EL (cell line): ENCODE data around the gene PRKCB.
"Not testable (repeated sequence)": the region's sequence is repeated elsewhere in the genome, so short reads cannot be mapped to it uniquely, and the experiment has no call there.

Experiments used
- DNase-seq: peaks from one replicate; pipeline ENCODE4 v3.0.0-alpha.2; 2016

PRKCB gene

GRCh38 chr16:24195221-24195620 lies 359.4 kb downstream of the PRKCB start:
- no peak for DNase-seq

- no peak for DNase-seq
These were observed 363.2 kb downstream of the PRKCB start for GRCh38 chr16:24198807-24199533.

- DNase-seq, result no peak
These were observed 367.9 kb downstream of the PRKCB start for GRCh38 chr16:24203675-24204074.

GRCh38 chr16:24204150-24204665 lies 368.4 kb downstream of the PRKCB start:
- no peak for DNase-seq

GRCh38 chr16:24206926-24207325 lies 371.1 kb downstream of the PRKCB start:
- no peak for DNase-seq

- no peak for DNase-seq
These were observed 372.9 kb downstream of the PRKCB start for GRCh38 chr16:24208710-24209109.

- no peak for DNase-seq
These were observed 379.2 kb downstream of the PRKCB start for GRCh38 chr16:24214992-24215391.

- no peak for DNase-seq
These were observed 381.2 kb downstream of the PRKCB start for GRCh38 chr16:24216961-24217360.

- DNase-seq, result no peak
These were observed 381.7 kb downstream of the PRKCB start for GRCh38 chr16:24217461-24217860.

GRCh38 chr16:24218299-24218698 lies 382.5 kb downstream of the PRKCB start:
- DNase-seq, result no peak

- DNase-seq, result no peak
These were observed 385.4 kb downstream of the PRKCB start for GRCh38 chr16:24221219-24221618.

- no peak for DNase-seq
These were observed 392.7 kb downstream of the PRKCB start for GRCh38 chr16:24228514-24228913.

GRCh38 chr16:24232936-24233335 lies 397.2 kb downstream of the PRKCB start:
- no peak for DNase-seq

- DNase-seq, result no peak
These were observed 399.0 kb downstream of the PRKCB start for GRCh38 chr16:24234737-24235136.

- no peak for DNase-seq
These were observed 400.0 kb downstream of the PRKCB start for GRCh38 chr16:24235806-24236205.

- DNase-seq, result not testable (repeated sequence)
These were observed 403.1 kb downstream of the PRKCB start for GRCh38 chr16:24238846-24239245.

GRCh38 chr16:24246911-24247607 lies 411.3 kb downstream of the PRKCB start:
- no peak for DNase-seq

- peak; percentile 30 for DNase-seq
These were observed 417.4 kb downstream of the PRKCB start for GRCh38 chr16:24253192-24253591.

GRCh38 chr16:24255456-24256371 lies 419.9 kb downstream of the PRKCB start, which contains the start of gene CACNG3:
TSS of gene CACNG3 (plus strand) at chr16:24256335. CDS start at chr16:24256755, 420 bp downstream.
- DNase-seq, result peak; percentile 8

- DNase-seq, result no peak
These were observed 422.2 kb downstream of the PRKCB start for GRCh38 chr16:24257958-24258357.

- DNase-seq, result no peak
These were observed 423.0 kb downstream of the PRKCB start for GRCh38 chr16:24258791-24259190.

- no peak for DNase-seq
These were observed 427.0 kb downstream of the PRKCB start for GRCh38 chr16:24262816-24263215.
